H9 (cell line): ENCODE data around the gene NAGA. TPM values are rescaled to one million over a fixed set of nuclear protein-coding genes. Genes with fewer than 3 reads are reported as not detected.

ENCODE experiments used
- DNase-seq: peaks from one replicate; pipeline ENCODE4 v3.0.0-alpha.2; 2017
- H2AFZ ChIP-seq: one replicate; pipeline ENCODE4 v1.6.1; 2013; ENCODE audit warnings: mild to moderate bottlenecking, low read length, control low read depth, moderate library complexity
- H2AK5ac ChIP-seq: 2 replicates; pipeline ENCODE4 v1.6.1; 2013; ENCODE audit warnings: low read length, control low read depth, mixed read lengths; ENCODE audit not compliant: insufficient read length
- H2BK120ac ChIP-seq: one replicate; pipeline ENCODE4 v1.6.1; 2013; ENCODE audit warnings: low read depth, mild to moderate bottlenecking, low read length, control low read depth, inconsistent platforms; ENCODE audit not compliant: poor library complexity, severe bottlenecking
- H2BK12ac ChIP-seq: 2 replicates; pipeline ENCODE4 v1.6.1; 2013; ENCODE audit warnings: low read length, control low read depth, mixed read lengths, low read depth; ENCODE audit not compliant: insufficient read length
- H2BK15ac ChIP-seq: 2 replicates; pipeline ENCODE4 v1.6.1; 2013; ENCODE audit warnings: low read depth, low read length, control low read depth
- H2BK20ac ChIP-seq: one replicate; pipeline ENCODE4 v1.6.1; 2013; ENCODE audit warnings: low read depth, mild to moderate bottlenecking, low read length, control low read depth, inconsistent platforms; ENCODE audit not compliant: poor library complexity, severe bottlenecking
- H2BK5ac ChIP-seq: 2 replicates; pipeline ENCODE4 v1.6.1; 2013; ENCODE audit warnings: low read length, control low read depth, mixed read lengths; ENCODE audit not compliant: insufficient read length
- H3K14ac ChIP-seq: 2 replicates; pipeline ENCODE4 v1.6.1; 2013; ENCODE audit warnings: low read length, control low read depth; ENCODE audit not compliant: insufficient read depth
- H3K18ac ChIP-seq: 2 replicates; pipeline ENCODE4 v1.6.1; 2013; ENCODE audit warnings: low read depth, mild to moderate bottlenecking, mixed read lengths, low read length, control low read depth; ENCODE audit not compliant: insufficient read length
- H3K23ac ChIP-seq: 2 replicates; pipeline ENCODE4 v1.6.1; 2013; ENCODE audit warnings: low read length, control low read depth, mixed read lengths, low read depth; ENCODE audit not compliant: insufficient read length
- H3K23me2 ChIP-seq: 2 replicates; pipeline ENCODE4 v1.6.1; 2013; ENCODE audit warnings: low read depth, mild to moderate bottlenecking, mixed read lengths, low read length, control low read depth; ENCODE audit not compliant: insufficient read length, poor library complexity, severe bottlenecking
- H3K27ac ChIP-seq: 2 replicates; pipeline ENCODE4 v1.5.1; 2013; ENCODE audit warnings: low read length, control low read depth, mixed read lengths, low read depth; ENCODE audit not compliant: insufficient read length
- H3K27me3 ChIP-seq: 2 replicates; pipeline ENCODE4 v1.6.1; 2013; ENCODE audit warnings: low read length, control low read depth, inconsistent platforms; ENCODE audit not compliant: insufficient read depth
- H3K4ac ChIP-seq: 2 replicates; pipeline ENCODE4 v1.6.1; 2013; ENCODE audit warnings: low read depth, mild to moderate bottlenecking, control low read depth, inconsistent platforms, low read length, moderate library complexity
- H3K4me1 ChIP-seq: 2 replicates; pipeline ENCODE4 v1.6.1; 2013; ENCODE audit warnings: low read length, control low read depth, inconsistent platforms; ENCODE audit not compliant: insufficient read depth
- H3K4me2 ChIP-seq: 2 replicates; pipeline ENCODE4 v1.6.1; 2013; ENCODE audit warnings: low read length, control low read depth, mixed read lengths; ENCODE audit not compliant: insufficient read length, insufficient read depth
- H3K56ac ChIP-seq: 2 replicates; pipeline ENCODE4 v1.6.1; 2013; ENCODE audit warnings: low read depth, mild to moderate bottlenecking, mixed read lengths, low read length, control low read depth; ENCODE audit not compliant: insufficient read length
- H3K79me1 ChIP-seq: 2 replicates; pipeline ENCODE4 v1.6.1; 2013; ENCODE audit warnings: low read depth, mild to moderate bottlenecking, moderate library complexity, low read length, control low read depth, inconsistent platforms; ENCODE audit not compliant: insufficient read depth, poor library complexity, severe bottlenecking
- H3K79me2 ChIP-seq: 2 replicates; pipeline ENCODE4 v1.6.1; 2013; ENCODE audit warnings: low read length, control low read depth, inconsistent platforms; ENCODE audit not compliant: insufficient read depth
- H3K9ac ChIP-seq: 2 replicates; pipeline ENCODE4 v1.6.1; 2013; ENCODE audit warnings: low read length, control low read depth, mixed read lengths; ENCODE audit not compliant: insufficient read length; ENCODE audit errors: extremely low read depth
- H3K9me3 ChIP-seq: one replicate; pipeline ENCODE4 v1.6.1; 2013; ENCODE audit warnings: low read depth, low read length, inconsistent platforms; ENCODE audit not compliant: control insufficient read depth
- H3T11ph ChIP-seq: one replicate; pipeline ENCODE4 v1.6.1; 2013; ENCODE audit warnings: mild to moderate bottlenecking, low read length, control low read depth, inconsistent platforms
- H4K20me1 ChIP-seq: one replicate; pipeline ENCODE4 v1.6.1; 2013; ENCODE audit not compliant: control insufficient read depth, insufficient read length, insufficient read depth
- H4K5ac ChIP-seq: 2 replicates; pipeline ENCODE4 v1.6.1; 2013; ENCODE audit warnings: low read depth, mild to moderate bottlenecking, mixed read lengths, low read length, control low read depth; ENCODE audit not compliant: insufficient read length
- H4K8ac ChIP-seq: replicated peaks from 2 replicates; pipeline ENCODE4 v1.6.1; 2013; ENCODE audit warnings: low read length, control low read depth, mixed read lengths, low read depth; ENCODE audit not compliant: insufficient read length
- H4K91ac ChIP-seq: 2 replicates; pipeline ENCODE4 v1.6.1; 2013; ENCODE audit warnings: low read depth, mild to moderate bottlenecking, moderate library complexity, mixed read lengths, low read length, control low read depth; ENCODE audit not compliant: insufficient read length
- H3K27ac Mint-ChIP-seq, 3 experiments: 2 replicates in 2 of 3; 3 replicates in 1 of 3; pipeline ENCODE4 v1.8.0; 2020 to 2021; ENCODE audit warnings: mixed read lengths in 3 of 3, mild to moderate bottlenecking in 1 of 3, moderate library complexity in 1 of 3
- H3K27me3 Mint-ChIP-seq: 2 replicates; pipeline ENCODE4 v1.8.0; 2021; ENCODE audit warnings: low read depth, mild to moderate bottlenecking, moderate library complexity, mixed read lengths
- H3K36me3 Mint-ChIP-seq, 3 experiments: 2 replicates in 2 of 3; 3 replicates in 1 of 3; pipeline ENCODE4 v1.8.0; 2020 to 2021; ENCODE audit warnings: low read depth in 3 of 3, mixed read lengths in 3 of 3; ENCODE audit not compliant: insufficient read depth in 1 of 3
- H3K4me1 Mint-ChIP-seq, 2 experiments: 2 replicates each; pipeline ENCODE4 v1.8.0; 2020; ENCODE audit warnings: mixed read lengths in 2 of 2
- H3K4me3 Mint-ChIP-seq, 2 experiments: 2 replicates in 1 of 2; 3 replicates in 1 of 2; pipeline ENCODE4 v1.8.0; 2020 to 2021; ENCODE audit warnings: mild to moderate bottlenecking in 2 of 2, mixed read lengths in 2 of 2, moderate library complexity in 1 of 2
- H3K9me3 Mint-ChIP-seq, 2 experiments: 2 replicates in 1 of 2; 3 replicates in 1 of 2; pipeline ENCODE4 v1.8.0; 2020; ENCODE audit warnings: mild to moderate bottlenecking in 2 of 2, mixed read lengths in 2 of 2, moderate library complexity in 1 of 2
- CTCF ChIP-seq: fragments of 200-600 bp; sonication (generic); conservative IDR thresholded peaks from 3 replicates; pipeline ENCODE4 v1.8.0; 2021; ENCODE audit warnings: antibody characterized with exemption, mild to moderate bottlenecking
- WGBS: extraction: QIAGEN DNeasy Blood & Tissue Kit; methylation state at CpG from one replicate; pipeline ENCODE4 v1.1.7; 2013; ENCODE audit warnings: missing lambda C conversion rate, low lambda C conversion rate, mixed read lengths; ENCODE audit not compliant: insufficient read length; ENCODE audit errors: extremely low coverage; 5-methylcytosine and 5-hydroxymethylcytosine counted together
- total RNA-seq: library from RNA; stranded (reverse); gene quantifications from 2 replicates; pipeline ENCODE4 v1.2.1, GENCODE V29; 2021

NAGA gene
- total RNA-seq, 1 experiment from 2014 or later = 16.1 TPM

DNA sequence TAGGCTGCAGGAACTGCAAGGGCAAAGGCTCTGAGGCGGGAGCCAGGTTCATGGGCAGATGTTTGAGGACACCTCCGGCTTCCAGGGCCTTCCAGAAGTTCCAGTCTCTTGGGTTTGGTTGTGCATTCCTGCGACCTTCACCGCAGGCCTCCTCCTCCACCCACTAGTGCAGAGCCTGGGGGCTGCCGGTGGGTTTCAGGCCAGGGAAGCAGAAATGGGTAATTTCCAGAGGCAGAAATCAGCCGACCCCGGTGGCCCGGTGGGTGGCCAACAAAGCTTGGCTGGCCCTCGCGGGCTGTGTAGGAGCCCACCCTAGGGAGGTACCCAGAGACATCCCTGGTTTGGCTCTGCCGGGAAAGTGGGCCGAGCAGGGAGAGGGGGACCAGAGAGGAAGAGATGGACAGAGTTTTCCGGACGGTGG is 3.0 kb upstream of the NAGA start:
- Histone ChIP-seq H4K8ac (no peak overlapping the region), H4K5ac (no peak overlapping the region), H3K4me1 (no peaks in the 10 kb centered on the region), H3K27ac (no peak overlapping the region), H2AK5ac (no peak overlapping the region), H2BK15ac (no peak overlapping the region), H2BK20ac (no peak overlapping the region), H3K18ac (no peak overlapping the region), H3T11ph (no peak overlapping the region), H3K23ac (no peak overlapping the region), H3K79me1 (no peaks in the 10 kb centered on the region), H2BK12ac (no peak overlapping the region), H3K4ac (no peak overlapping the region), H3K14ac (no peak overlapping the region), H4K91ac (no peak overlapping the region), H2AFZ (no peak overlapping the region), H3K27me3 (no peaks in the 10 kb centered on the region), H3K9ac (no peak overlapping the region), H4K20me1 (no peaks in the 10 kb centered on the region), H2BK120ac (no peak overlapping the region), H3K23me2 (peaks cover 8% of the 10 kb centered on the region), H3K79me2 (no peaks in the 10 kb centered on the region), H3K9me3 (no peaks in the 10 kb centered on the region), H3K56ac (no peak overlapping the region), H3K4me2 (no peak overlapping the region), H2BK5ac (no peak overlapping the region)
- H3K36me3 Mint-ChIP-seq = peaks cover 0 to 2% (median 0%) of the 10 kb centered on the region in 3 experiments; a peak in 1 of 7 replicates
- DNase-seq = no peak
- WGBS = no CpG with 5 or more reads among the region's 14 CpGs
- H3K4me1 Mint-ChIP-seq = peaks cover 24 to 27% of the 10 kb centered on the region in 2 experiments
- H3K27ac Mint-ChIP-seq = no peak overlapping the region
- no peak for TF ChIP-seq CTCF
- no peaks in the 10 kb centered on the region; a peak in 1 of 5 replicates for H3K9me3 Mint-ChIP-seq
- peaks cover 6% of the 10 kb centered on the region for H3K27me3 Mint-ChIP-seq
- peak overlapping the region in 1 of 2 experiments; percentile 25; a peak in 2 of 5 replicates for H3K4me3 Mint-ChIP-seq
